ENCODE measurements around the gene MUC2.

MUC2 gene

GRCh38 chr11:1073261-1073724 lies 1.4 kb upstream of the MUC2 start:
- DNase-seq, result no peak

GRCh38 chr11:1073851-1074243 lies 827 bp upstream of the MUC2 start:
- DNase-seq, result no peak

GRCh38 chr11:1075341-1075911 lies 752 bp downstream of the MUC2 start:
- DNase-seq, result no peak

- DNase-seq, result no peak
These were observed 1.5 kb downstream of the MUC2 start for GRCh38 chr11:1076061-1076665.

GRCh38 chr11:1077033-1077416 lies 2.4 kb downstream of the MUC2 start:
- DNase-seq, result no peak

- no peak for DNase-seq
These were observed 2.9 kb downstream of the MUC2 start for GRCh38 chr11:1077417-1078119.

- DNase-seq, result no peak
These were observed 3.5 kb downstream of the MUC2 start for GRCh38 chr11:1078191-1078601.

GRCh38 chr11:1081601-1082311 lies 7.1 kb downstream of the MUC2 start:
- no peak for DNase-seq

GRCh38 chr11:1082346-1082727 lies 7.7 kb downstream of the MUC2 start:
- no peak for DNase-seq

- no peak for DNase-seq
These were observed 8.3 kb downstream of the MUC2 start for GRCh38 chr11:1082728-1083620.

GRCh38 chr11:1083621-1084551 lies 9.2 kb downstream of the MUC2 start:
- no peak for DNase-seq

- no peak for DNase-seq
These were observed 10.1 kb downstream of the MUC2 start for GRCh38 chr11:1084561-1085439.

- DNase-seq, result no peak
These were observed 10.9 kb downstream of the MUC2 start for GRCh38 chr11:1085440-1086170.

- DNase-seq, result no peak
These were observed 11.8 kb downstream of the MUC2 start for GRCh38 chr11:1086171-1087102.

- DNase-seq, result no peak
These were observed 12.7 kb downstream of the MUC2 start for GRCh38 chr11:1087279-1087960.

- no peak for DNase-seq
These were observed 13.6 kb downstream of the MUC2 start for GRCh38 chr11:1087961-1088926.
